GM19328 (cell line): ENCODE data around the gene SYT13.

Source experiments
- ATAC-seq: cut with Tn5 transposase; IDR thresholded peaks from one replicate; pipeline ENCODE4 v1.9.1; 2021; ENCODE audit warnings: mild to moderate bottlenecking, moderate library complexity; ENCODE audit not compliant: unreplicated experiment

SYT13 gene, protein sequence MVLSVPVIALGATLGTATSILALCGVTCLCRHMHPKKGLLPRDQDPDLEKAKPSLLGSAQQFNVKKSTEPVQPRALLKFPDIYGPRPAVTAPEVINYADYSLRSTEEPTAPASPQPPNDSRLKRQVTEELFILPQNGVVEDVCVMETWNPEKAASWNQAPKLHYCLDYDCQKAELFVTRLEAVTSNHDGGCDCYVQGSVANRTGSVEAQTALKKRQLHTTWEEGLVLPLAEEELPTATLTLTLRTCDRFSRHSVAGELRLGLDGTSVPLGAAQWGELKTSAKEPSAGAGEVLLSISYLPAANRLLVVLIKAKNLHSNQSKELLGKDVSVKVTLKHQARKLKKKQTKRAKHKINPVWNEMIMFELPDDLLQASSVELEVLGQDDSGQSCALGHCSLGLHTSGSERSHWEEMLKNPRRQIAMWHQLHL

GRCh38 chr11:45285930-45286632, at the start of gene SYT13:
TSS of gene SYT13 (minus strand) at chr11:45286341. CDS start at chr11:45286207, 134 bp downstream.
- no peak for ATAC-seq

DNA sequence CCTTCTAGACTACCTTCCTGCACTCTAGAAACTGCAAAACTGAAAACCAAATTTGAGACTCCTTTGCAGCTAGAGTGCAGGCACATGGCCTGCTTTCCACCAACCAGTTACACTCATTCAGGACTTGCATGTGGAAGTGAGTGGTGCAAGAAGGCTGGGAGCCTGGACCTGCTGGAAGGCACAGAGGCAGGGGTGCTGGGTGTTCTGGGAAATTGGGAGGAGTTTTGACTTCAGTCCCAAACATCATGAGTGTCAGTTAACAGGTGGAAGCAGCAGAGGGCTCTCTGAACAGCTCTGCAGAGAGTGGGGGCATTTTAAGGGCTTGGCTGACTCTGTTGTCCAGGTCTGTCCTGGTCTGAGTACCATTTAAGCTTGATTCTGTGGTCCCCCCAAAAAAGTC, 49.3 kb upstream of the SYT13 start:
- no peak for ATAC-seq

DNA sequence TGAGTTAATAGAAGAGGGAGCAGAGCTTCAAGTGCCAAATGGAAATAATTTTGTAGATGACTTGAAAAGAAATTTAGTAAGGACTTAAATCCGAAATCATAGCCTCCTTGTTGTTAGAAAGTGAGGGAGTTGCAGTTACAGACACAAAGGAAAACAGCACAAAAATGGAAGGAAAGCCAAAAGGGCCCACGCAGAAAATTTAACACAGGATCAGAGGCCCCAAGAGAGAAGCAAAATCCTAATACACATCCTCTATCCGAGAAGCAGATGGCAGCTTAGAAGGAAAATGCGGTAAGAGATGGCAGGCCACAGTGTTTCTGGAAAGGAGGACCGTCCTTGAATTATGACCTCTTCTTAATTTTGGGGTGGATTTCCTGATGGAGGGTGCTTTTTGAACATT, 48.7 kb upstream of the SYT13 start:
- no peak for ATAC-seq

- no peak for ATAC-seq
Measured at GRCh38 chr11:45334410-45334809, 48.3 kb upstream of the SYT13 start.

GRCh38 chr11:45333001-45333971, 47.1 kb upstream of the SYT13 start:
- ATAC-seq: no peak

DNA sequence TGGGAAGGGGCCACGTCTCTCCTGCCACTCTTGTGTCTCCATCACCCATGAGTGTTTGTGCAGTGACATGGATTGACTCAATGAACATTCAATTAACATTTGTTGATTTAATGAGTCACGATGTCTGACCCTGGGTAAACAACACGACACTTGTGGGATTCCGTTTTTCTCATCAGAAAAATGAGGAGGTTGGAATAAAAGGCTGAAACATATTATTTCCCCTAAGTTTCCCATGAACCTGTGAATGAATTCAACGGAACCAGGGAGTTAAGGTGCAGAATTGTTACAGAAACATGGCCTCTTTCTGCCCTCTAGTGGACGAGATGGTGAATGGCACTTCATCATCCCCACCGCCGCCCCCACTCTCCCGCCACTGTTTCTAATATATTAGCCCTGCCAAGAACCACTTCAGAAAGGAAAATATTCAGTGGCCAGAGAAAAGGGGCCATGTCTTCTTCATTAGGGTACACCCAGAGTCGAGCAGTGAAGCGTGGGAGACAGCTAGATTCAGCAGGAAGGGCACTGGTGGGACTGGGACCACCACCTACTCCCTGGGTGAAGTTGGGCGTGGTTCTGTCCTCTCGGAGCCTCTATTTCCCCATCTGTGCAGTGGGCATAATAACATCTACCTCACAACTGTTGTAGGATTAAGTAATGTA, 46.3 kb upstream of the SYT13 start:
- ATAC-seq: no peak

DNA sequence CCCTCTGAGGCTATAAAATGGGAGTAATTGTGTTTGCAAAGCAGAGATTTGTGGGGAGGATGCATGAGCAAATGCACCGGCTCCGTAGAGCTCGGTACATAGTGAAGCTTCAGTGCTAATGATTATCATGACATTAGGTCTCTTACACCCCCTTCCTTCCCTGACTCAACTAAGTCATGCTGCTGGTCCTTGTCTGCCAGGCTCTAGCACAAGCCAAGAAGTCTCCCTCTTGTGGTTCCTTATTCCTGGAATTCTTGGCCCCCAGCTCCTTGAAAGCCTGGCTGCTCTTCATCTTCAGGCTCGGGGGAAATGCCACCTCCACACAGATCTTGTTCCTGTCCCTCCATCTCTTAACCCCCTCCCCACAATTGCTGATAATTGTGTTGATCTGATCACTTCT, 45.7 kb upstream of the SYT13 start:
- no peak for ATAC-seq

DNA sequence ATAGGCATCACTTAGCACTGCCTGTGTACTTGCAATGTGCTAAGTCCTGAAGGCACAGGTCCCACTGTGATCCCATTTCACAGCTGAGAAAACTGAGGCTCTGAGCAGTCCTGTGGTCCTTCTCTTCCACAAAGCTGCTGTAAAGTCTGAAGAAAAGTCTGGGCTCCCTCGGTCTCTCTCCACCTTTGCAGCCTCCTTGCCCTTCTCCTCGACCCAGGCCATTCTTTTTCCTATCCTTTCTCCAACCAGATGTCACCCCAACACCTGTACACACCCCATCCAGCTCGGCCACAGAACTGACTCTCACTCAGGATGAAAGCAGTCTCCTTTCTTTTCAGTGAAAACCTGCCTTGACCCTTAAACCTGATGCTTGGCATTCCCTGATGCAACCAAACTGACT, 42.6 kb upstream of the SYT13 start:
- ATAC-seq: no peak

- ATAC-seq: no peak
Measured at GRCh38 chr11:45324459-45324858, 38.3 kb upstream of the SYT13 start.

GRCh38 chr11:45323601-45324249, 37.6 kb upstream of the SYT13 start:
- no peak for ATAC-seq

GRCh38 chr11:45322891-45323600, 36.9 kb upstream of the SYT13 start:
- no peak for ATAC-seq

DNA sequence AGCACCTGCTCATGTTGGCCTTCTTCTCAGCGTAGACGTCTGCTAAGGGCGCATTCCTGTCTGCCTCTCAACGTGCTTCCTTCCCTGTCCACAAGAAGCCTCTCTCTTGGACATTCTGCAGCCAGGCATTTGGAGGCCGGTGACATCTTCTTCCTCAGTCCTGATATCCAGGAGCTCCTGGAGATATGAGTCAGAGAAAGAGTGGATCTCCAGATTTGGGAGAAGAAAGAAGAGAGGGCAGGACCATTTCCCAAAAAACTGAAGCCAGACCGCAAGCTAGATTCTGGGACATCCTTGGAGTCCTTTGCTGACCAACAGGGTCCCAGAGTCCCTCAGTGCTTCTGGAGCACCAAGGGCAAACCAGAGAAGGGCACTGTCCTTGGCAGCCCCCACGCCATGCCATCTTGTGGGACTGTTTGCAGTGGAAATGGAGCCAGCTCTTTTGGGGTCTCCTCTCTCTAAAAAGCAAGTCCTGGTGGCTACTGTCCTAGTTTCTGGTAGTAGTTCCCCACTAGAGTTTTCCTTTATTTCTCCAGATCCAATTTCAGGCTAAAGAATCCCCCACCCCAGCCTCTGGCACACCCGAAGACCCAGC, 36.1 kb upstream of the SYT13 start:
- no peak for ATAC-seq

- no peak for ATAC-seq
Measured at GRCh38 chr11:45321669-45322068, 35.5 kb upstream of the SYT13 start.

DNA sequence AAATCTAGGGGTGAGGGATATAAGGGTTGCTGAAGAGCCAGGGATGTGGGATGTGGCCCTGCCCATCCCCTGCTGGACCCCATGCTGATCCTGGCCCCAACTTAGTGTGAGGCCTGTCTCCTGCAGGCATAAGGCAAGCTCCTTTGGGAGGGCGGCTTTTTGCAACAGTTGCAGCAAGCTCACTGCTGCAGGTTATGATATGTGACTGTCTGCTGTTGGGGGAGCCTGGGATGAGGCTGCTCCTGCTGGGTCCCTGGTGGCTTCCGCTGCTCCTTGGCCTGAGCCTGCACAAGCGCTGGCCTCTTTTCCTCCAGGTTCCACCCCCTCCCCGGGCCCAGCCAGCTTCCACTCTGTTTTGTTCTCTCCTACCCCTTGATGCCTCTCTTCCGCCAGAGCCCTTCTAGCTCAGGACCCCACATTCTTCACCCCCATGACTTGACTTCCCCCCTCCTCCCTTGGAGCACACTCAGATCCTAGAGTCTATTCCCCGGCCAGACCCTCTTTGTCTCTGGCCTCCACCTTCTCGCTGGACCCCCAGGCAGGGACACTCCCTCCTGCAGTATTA, 35.0 kb upstream of the SYT13 start:
- ATAC-seq: no peak

GRCh38 chr11:45320371-45320770, 34.2 kb upstream of the SYT13 start:
- ATAC-seq: no peak

- no peak for ATAC-seq
Measured at GRCh38 chr11:45319077-45319476, 32.9 kb upstream of the SYT13 start.

- no peak for ATAC-seq
Measured at GRCh38 chr11:45318516-45318915, 32.4 kb upstream of the SYT13 start.

DNA sequence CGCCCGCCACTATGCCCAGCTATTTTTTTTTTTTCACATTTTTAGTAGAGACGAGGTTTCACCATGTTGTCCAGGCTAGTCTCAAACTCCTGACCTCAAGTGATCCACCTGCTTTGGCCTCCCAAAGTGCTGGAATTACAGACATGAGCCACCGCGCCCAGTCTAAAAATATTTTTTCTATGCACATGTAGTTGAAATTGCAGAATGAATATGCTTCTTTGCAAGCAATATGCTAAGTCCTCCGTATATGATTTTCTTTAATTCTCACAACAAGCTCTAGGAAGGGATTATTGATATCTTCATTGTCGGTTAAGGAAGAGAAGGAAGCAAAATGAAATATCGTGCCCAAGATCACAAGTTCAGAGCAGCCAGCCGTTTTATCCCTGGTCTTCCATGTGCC, 30.1 kb upstream of the SYT13 start:
- ATAC-seq: no peak

- no peak for ATAC-seq
Measured at GRCh38 chr11:45314900-45315299, 28.8 kb upstream of the SYT13 start.
